GM12878 (cell line): Measurements from ENCODE around the gene TFF2.

Experiments
- CHD2 ChIP-seq: IDR thresholded peaks from 2 replicates; pipeline ENCODE4 v1.6.1; 2011; ENCODE audit warnings: low read depth, low read length, improper control_type of control experiment, borderline replicate concordance
- CTCF ChIP-seq, 3 experiments: IDR thresholded peaks in 2 of 3; conservative IDR thresholded peaks in 1 of 3; 2 replicates each; pipeline ENCODE4 v1.5.1; 2011; ENCODE audit warnings: low read depth in 3 of 3, low read length in 3 of 3, mild to moderate bottlenecking in 3 of 3, control low read depth in 2 of 3, moderate library complexity in 2 of 3, inconsistent platforms in 1 of 3, mixed read lengths in 1 of 3; ENCODE audit not compliant: control insufficient read depth in 2 of 3, insufficient read depth in 1 of 3; ENCODE audit errors: extremely low read depth in 1 of 3
- EZH2 ChIP-seq: IDR thresholded peaks from 2 replicates; pipeline ENCODE4 v1.6.1; 2012; ENCODE audit warnings: low read depth, mild to moderate bottlenecking, control low read depth, inconsistent platforms, low read length, borderline replicate concordance; ENCODE audit not compliant: control insufficient read depth
- FOXM1 ChIP-seq: IDR thresholded peaks from 2 replicates; pipeline ENCODE4 v1.6.1; 2012; ENCODE audit warnings: low read depth, mild to moderate bottlenecking, inconsistent platforms, low read length, moderate library complexity
- TCF12 ChIP-seq: IDR thresholded peaks from 2 replicates; pipeline ENCODE4 v1.6.1; 2011; ENCODE audit warnings: low read depth, mild to moderate bottlenecking, low read length

DNA sequence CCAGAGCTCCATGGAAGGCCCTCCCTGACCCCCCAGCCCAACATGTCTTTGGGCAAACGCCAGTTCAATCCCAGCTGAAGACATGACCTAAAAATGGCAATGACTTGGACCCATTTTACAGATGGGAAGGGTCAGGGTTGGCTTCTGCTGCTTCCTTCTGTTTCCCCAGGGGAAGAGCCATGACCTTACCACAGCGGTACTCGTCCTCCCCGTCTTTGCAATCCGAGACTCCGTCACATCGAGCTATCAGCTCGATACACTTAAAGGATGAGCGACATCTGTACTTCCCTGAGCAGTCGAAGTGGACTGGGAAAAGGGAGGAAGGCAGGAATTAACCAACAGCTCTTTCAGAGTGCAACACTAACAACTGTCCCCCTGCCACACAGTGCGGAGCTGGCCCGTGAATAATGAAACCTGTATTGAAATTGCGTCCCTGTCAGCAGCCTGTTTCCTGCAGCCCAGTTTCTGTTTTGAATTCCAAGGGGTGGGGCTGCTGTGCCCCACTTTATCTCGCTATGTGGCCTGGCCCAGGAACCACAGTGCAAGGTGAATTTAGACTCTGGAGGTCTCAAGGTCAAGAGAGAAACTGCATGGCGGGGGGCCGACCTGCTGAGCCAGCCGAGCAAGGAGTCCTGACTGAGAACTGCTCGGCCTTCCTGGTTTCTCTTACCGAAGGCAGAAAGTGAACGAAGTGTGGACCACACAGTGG is 38.1 kb upstream of the TFF2 start:
- TF ChIP-seq CTCF (IDR thresholded peaks at IDR 0.05 in 2 of 3, conservative IDR thresholded peaks at IDR 0.05 in 1 of 3; ENCODE audit: control insufficient read depth in 2 of 3, extremely low read depth in 1 of 3, insufficient read depth in 1 of 3, low read depth in 3 of 3, low read length in 3 of 3) (no peak), TCF12 (no peak), CHD2 (no peak), FOXM1 (no peak), EZH2 (no peak)
